Endodermal cell (in vitro differentiated cells): ENCODE measurements around the gene NFIX. TPM values are rescaled to one million over a fixed set of nuclear protein-coding genes. Genes with fewer than 3 reads are reported as not detected.

ENCODE experiments used
- DNase-seq: peaks from one replicate; pipeline ENCODE4 v3.0.0-alpha.2; 2017
- H3K27ac ChIP-seq: 2 replicates; pipeline ENCODE4 v1.5.1; 2013; ENCODE audit warnings: mild to moderate bottlenecking, low read depth, low read length, moderate library complexity
- H3K27me3 ChIP-seq: 2 replicates; pipeline ENCODE4 v1.6.1; 2013; ENCODE audit warnings: mild to moderate bottlenecking, low read length, moderate library complexity; ENCODE audit not compliant: insufficient read depth, control insufficient read depth, poor library complexity, severe bottlenecking
- H3K36me3 ChIP-seq: 2 replicates; pipeline ENCODE4 v1.7.0; 2013; ENCODE audit warnings: mild to moderate bottlenecking, low read length, moderate library complexity; ENCODE audit not compliant: control insufficient read depth, insufficient read depth
- H3K4me1 ChIP-seq: one replicate; pipeline ENCODE4 v1.7.0; 2013; ENCODE audit warnings: low read length; ENCODE audit not compliant: control insufficient read depth, insufficient read depth
- H3K4me3 ChIP-seq: 2 replicates; pipeline ENCODE4 v1.5.1; 2013; ENCODE audit warnings: mild to moderate bottlenecking, low read length, moderate library complexity
- H3K9ac ChIP-seq: 2 replicates; pipeline ENCODE4 v1.6.1; 2013; ENCODE audit warnings: mild to moderate bottlenecking, low read length, moderate library complexity; ENCODE audit not compliant: poor library complexity, severe bottlenecking; ENCODE audit errors: extremely low read depth
- H3K9me3 ChIP-seq: 2 replicates; pipeline ENCODE4 v1.6.1; 2013; ENCODE audit warnings: mild to moderate bottlenecking, low read length, moderate library complexity; ENCODE audit not compliant: control insufficient read depth
- H3K27ac Mint-ChIP-seq: 2 replicates; pipeline ENCODE4 v1.8.0; 2020; ENCODE audit warnings: mixed read lengths
- H3K27me3 Mint-ChIP-seq: 2 replicates; pipeline ENCODE4 v1.8.0; 2021; ENCODE audit warnings: mild to moderate bottlenecking, mixed read lengths; ENCODE audit not compliant: insufficient read depth
- H3K36me3 Mint-ChIP-seq: 2 replicates; pipeline ENCODE4 v1.8.0; 2020; ENCODE audit warnings: low read depth, mixed read lengths
- H3K4me1 Mint-ChIP-seq: 2 replicates; pipeline ENCODE4 v1.8.0; 2020; ENCODE audit warnings: mixed read lengths
- H3K4me3 Mint-ChIP-seq: 2 replicates; pipeline ENCODE4 v1.8.0; 2020; ENCODE audit warnings: mild to moderate bottlenecking, moderate library complexity, mixed read lengths
- H3K9me3 Mint-ChIP-seq: 2 replicates; pipeline ENCODE4 v1.8.0; 2020; ENCODE audit warnings: mild to moderate bottlenecking, mixed read lengths
- WGBS, 2 experiments: methylation state at CpG; one replicate each; pipeline versions ENCODE4 v1.1.5 to v1.1.7; 2013; ENCODE audit warnings: missing lambda C conversion rate in 2 of 2, mixed read lengths in 1 of 2; ENCODE audit not compliant: insufficient coverage in 1 of 2, insufficient read length in 1 of 2; 5-methylcytosine and 5-hydroxymethylcytosine counted together
- total RNA-seq, 2 donors: library from RNA; stranded (reverse); fragmentation: NEBNext Ultra II Directional in 1 of 2; extraction: Animal tissue kit (Norgen Biotek cat#: 25700) in 1 of 2; gene quantifications; 2 replicates in 1 of 2; 3 replicates in 1 of 2; pipeline ENCODE4 v1.2.1, GENCODE V29; 2021
- TF ChIP-seq, protein P1 (sequence below): fragments of 200-600 bp; sonication (generic); conservative IDR thresholded peaks from 2 replicates; pipeline ENCODE4 v1.5.0; 2021; ENCODE audit warnings: antibody characterized with exemption, mild to moderate bottlenecking

Gene NFIX
- total RNA-seq, 2 donors from 2014 or later = 0.22 to 0.40 TPM

- peaks cover 15% of the 10 kb centered on the region for H3K4me1 Mint-ChIP-seq
- H3K9me3 Mint-ChIP-seq = no peaks in the 10 kb centered on the region
- no peak overlapping the region for H3K4me3 Mint-ChIP-seq
- peak; percentile 85 for DNase-seq
- Histone ChIP-seq H3K27me3 (peaks cover 20% of the 10 kb centered on the region), H3K4me1 (peaks cover 16% of the 10 kb centered on the region), H3K9me3 (no peaks in the 10 kb centered on the region), H3K4me3 (no peak overlapping the region), H3K27ac (no peak overlapping the region), H3K9ac (no peak overlapping the region), H3K36me3 (no peaks in the 10 kb centered on the region)
- no peaks in the 10 kb centered on the region for H3K36me3 Mint-ChIP-seq
- no peak overlapping the region for H3K27ac Mint-ChIP-seq
- WGBS, 2 experiments = 83 to 95% methylated on average over 4 to 5 of the region's 5 CpGs
- TF ChIP-seq, protein P1, sequence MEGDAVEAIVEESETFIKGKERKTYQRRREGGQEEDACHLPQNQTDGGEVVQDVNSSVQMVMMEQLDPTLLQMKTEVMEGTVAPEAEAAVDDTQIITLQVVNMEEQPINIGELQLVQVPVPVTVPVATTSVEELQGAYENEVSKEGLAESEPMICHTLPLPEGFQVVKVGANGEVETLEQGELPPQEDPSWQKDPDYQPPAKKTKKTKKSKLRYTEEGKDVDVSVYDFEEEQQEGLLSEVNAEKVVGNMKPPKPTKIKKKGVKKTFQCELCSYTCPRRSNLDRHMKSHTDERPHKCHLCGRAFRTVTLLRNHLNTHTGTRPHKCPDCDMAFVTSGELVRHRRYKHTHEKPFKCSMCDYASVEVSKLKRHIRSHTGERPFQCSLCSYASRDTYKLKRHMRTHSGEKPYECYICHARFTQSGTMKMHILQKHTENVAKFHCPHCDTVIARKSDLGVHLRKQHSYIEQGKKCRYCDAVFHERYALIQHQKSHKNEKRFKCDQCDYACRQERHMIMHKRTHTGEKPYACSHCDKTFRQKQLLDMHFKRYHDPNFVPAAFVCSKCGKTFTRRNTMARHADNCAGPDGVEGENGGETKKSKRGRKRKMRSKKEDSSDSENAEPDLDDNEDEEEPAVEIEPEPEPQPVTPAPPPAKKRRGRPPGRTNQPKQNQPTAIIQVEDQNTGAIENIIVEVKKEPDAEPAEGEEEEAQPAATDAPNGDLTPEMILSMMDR = peak; percentile 82
- H3K27me3 Mint-ChIP-seq = peaks cover 54% of the 10 kb centered on the region
These were observed 94.0 kb downstream of the NFIX start for GRCh38 chr19:13089139-13089856.

DNA sequence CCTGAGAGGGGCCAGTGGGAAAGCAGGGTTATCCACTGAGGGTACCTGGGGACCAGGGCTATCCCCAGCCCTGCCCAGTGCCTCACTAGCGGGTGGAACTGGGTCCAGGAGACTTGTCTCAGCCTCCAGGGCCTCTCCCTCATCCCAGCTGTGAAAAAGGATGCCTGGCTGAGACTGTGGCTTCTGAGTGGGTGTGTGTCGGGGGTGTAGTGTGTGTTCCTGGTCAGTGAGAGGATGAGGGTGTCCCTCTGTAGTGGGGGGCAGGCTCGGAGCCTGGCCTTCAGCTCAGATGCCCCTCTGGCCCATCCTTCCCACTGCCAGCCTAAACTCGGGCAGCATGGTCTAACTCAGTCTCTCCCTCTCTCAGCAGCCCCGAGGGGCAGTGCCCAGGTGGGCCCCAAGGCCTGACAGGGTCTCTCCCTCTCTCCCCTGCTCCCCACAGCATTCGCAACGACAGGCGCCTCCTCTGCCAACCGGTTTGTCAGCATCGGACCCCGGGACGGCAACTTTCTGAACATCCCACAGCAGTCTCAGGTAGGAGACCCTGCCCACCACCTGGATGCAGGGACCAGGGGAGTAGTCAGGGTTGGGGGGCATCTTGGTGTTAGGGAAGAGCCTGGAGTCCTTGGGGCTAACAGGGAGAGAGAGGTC lies 94.7 kb downstream of the NFIX start:
- peaks cover 26% of the 10 kb centered on the region for H3K27me3 ChIP-seq
- H3K4me3 ChIP-seq = no peak overlapping the region
- H3K9me3 ChIP-seq = no peaks in the 10 kb centered on the region
- no peak overlapping the region for H3K27ac ChIP-seq
- H3K27ac Mint-ChIP-seq = no peak overlapping the region
- peaks cover 58% of the 10 kb centered on the region for H3K27me3 Mint-ChIP-seq
- H3K36me3 ChIP-seq = no peaks in the 10 kb centered on the region
- DNase-seq = no peak
- peaks cover 16% of the 10 kb centered on the region for H3K4me1 ChIP-seq
- no peak overlapping the region for H3K9ac ChIP-seq
- peaks cover 18% of the 10 kb centered on the region for H3K4me1 Mint-ChIP-seq
- no peaks in the 10 kb centered on the region for H3K36me3 Mint-ChIP-seq
- no peaks in the 10 kb centered on the region for H3K9me3 Mint-ChIP-seq
- no peak overlapping the region for H3K4me3 Mint-ChIP-seq
- TF ChIP-seq, protein P1 = no peak
- 71 to 96% methylated on average over 4 to 11 of the region's 12 CpGs for WGBS, 2 experiments

DNA sequence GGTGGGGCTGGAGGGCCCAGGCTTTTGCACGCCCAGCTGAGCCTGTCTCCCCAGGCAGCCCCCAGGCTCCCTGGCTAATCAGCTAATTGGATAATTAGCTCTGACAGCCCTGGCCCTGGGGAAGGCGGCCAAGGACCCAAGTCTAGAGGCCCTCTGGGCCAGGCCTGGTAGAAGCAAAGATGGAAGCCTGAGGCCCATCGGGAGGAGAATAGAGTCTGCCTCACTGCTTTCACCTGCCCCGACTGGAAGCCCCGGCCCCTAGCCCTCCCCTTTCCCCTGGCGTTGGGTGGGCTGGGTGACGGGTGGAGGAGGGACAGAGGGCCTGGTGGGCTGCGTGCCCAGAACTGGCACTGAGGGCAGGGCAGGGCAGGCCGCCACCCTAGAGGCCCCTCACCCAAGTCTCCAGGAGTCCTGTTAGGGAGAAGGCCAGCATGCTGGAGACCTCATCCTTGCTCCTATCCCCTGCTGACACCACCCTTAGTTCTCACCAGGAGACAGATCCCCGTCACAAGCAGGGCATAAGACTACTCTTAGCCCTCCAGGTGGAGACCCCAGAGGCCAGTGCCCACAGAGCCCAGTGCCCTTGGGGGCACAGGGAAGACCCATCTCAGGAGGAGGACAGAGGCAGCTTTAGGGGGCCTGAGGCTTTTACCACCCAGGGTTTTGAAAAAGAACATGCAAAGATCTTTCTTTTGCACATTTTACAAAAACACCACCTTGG lies 95.4 kb downstream of the NFIX start:
- Mint-ChIP-seq H3K27ac (no peak overlapping the region), H3K36me3 (no peaks in the 10 kb centered on the region), H3K4me1 (peaks cover 18% of the 10 kb centered on the region), H3K27me3 (peaks cover 57% of the 10 kb centered on the region), H3K4me3 (no peak overlapping the region), H3K9me3 (no peaks in the 10 kb centered on the region)
- Histone ChIP-seq H3K9me3 (no peaks in the 10 kb centered on the region), H3K36me3 (no peaks in the 10 kb centered on the region), H3K27me3 (peaks cover 32% of the 10 kb centered on the region), H3K9ac (no peak overlapping the region), H3K27ac (peak overlapping the region; percentile 98), H3K4me1 (peaks cover 16% of the 10 kb centered on the region), H3K4me3 (no peak overlapping the region)
- TF ChIP-seq, protein P1 = no peak
- WGBS, 2 experiments = 91 to 92% methylated on average over 4 to 10 of the region's 10 CpGs
- no peak for DNase-seq
